ENCODE data around the gene MRRF. TPM values are rescaled to one million over a fixed set of nuclear protein-coding genes. Genes with fewer than 3 reads are reported as not detected.

The MRRF gene
- total and polyA plus RNA-seq, 2 donors (not counting 3 experiments of a cell fraction or from before 2014, with no cell fraction given), result 27.2 to 36.4 TPM

- Histone ChIP-seq H3K9ac (replicated peaks; ENCODE audit: extremely low read depth, insufficient read depth, low read length) (no peak overlapping the region), H3K9me1 (replicated peaks; ENCODE audit: control insufficient read depth, extremely low read depth, insufficient read depth, low read length) (no peaks in the 10 kb centered on the region), H3K27me3 (ENCODE audit: control insufficient read depth in 2 of 2, insufficient read depth in 2 of 2, low read length in 2 of 2) (no peaks in the 10 kb centered on the region), H3K4me3 (replicated peaks in 1 of 3; ENCODE audit: insufficient read depth in 1 of 3, low read depth in 1 of 3, low read length in 3 of 3) (no peak overlapping the region), H3K4me2 (ENCODE audit: insufficient read depth, low read length) (no peak overlapping the region), H3K9me3 (replicated peaks; ENCODE audit: control insufficient read depth, insufficient read depth, low read length) (no peaks in the 10 kb centered on the region), H3K36me3 (ENCODE audit: control insufficient read depth in 2 of 2, extremely low read depth in 1 of 2, insufficient read depth in 2 of 2, low read length in 2 of 2) (peaks cover 5 to 12% of the 10 kb centered on the region in 2 experiments), H3K79me2 (ENCODE audit: control insufficient read depth, insufficient read depth, low read length) (peaks cover 46% of the 10 kb centered on the region), H2AFZ (ENCODE audit: low read depth, low read length) (no peak overlapping the region), H3K27ac (ENCODE audit: insufficient read depth, low read depth, low read length) (no peak overlapping the region), H4K20me1 (replicated peaks; ENCODE audit: control insufficient read depth, extremely low read depth, insufficient read depth, low read length) (no peaks in the 10 kb centered on the region), H3K4me1 (ENCODE audit: control insufficient read depth, extremely low read depth, insufficient read depth, low read length) (peaks cover 26% of the 10 kb centered on the region)
- DNase-seq (ENCODE audit: low read depth, low spot score) (peak; percentile 31), FAIRE-seq (no peak)
- ChIA-PET POLR2A (no interaction called here), CTCF (interaction anchor here (1.1 kb wide), 1 partner anchor 46 kb away, joined by 4 read pairs; no protein-coding TSS in a partner anchor)
- no peak for TF ChIP-seq GATA2 (IDR thresholded peaks at IDR 0.05; ENCODE audit: insufficient read depth, insufficient read length, low read depth, low read length)
- no peak for TF ChIP-seq MAX (IDR thresholded peaks at IDR 0.05; ENCODE audit: insufficient read depth, insufficient read length)
- TF ChIP-seq MYC (IDR thresholded peaks at IDR 0.05; ENCODE audit: low read depth, low read length), result no peak
- no peak for TF ChIP-seq FOS (IDR thresholded peaks at IDR 0.05; ENCODE audit: borderline replicate concordance, insufficient read depth, low read length)
- TF ChIP-seq EZH2 (IDR thresholded peaks at IDR 0.05; ENCODE audit: borderline replicate concordance, low read depth, low read length, severe bottlenecking), result no peak
- TF ChIP-seq JUN (IDR thresholded peaks at IDR 0.05; ENCODE audit: borderline replicate concordance, insufficient read depth, insufficient read length, low read depth), result no peak
- no peak for TF ChIP-seq POLR2A (IDR thresholded peaks at IDR 0.05; ENCODE audit: low read depth, low read length)
- no peak for TF ChIP-seq CTCF (IDR thresholded peaks at IDR 0.05; ENCODE audit: extremely low read depth in 1 of 2, insufficient read depth in 1 of 2, low read depth in 1 of 2, low read length in 2 of 2)
- TF ChIP-seq POLR2AphosphoS5 (IDR thresholded peaks at IDR 0.05; ENCODE audit: insufficient read depth, low read depth, low read length), result no peak
- dilution Hi-C loops (cut with MboI; ENCODE audit: extremely low pct_ligation_motif_present, low sequenced_read_pairs), result no loop called here
- intact Hi-C loops (cut with micrococcal nuclease), result loop anchor here (5.0 kb wide), 1 partner anchor 556 kb away; no protein-coding TSS in a partner anchor
- no TSS peak for BruUV-seq (replicated peaks)
Observed at GRCh38 chr9:122261469-122261881, 3.2 kb upstream of the MRRF start.

Data from endothelial cell of umbilical vein (primary cell).